GM12864 (cell line): ENCODE data around the gene GABPB1.

Experiments used
- DNase-seq: peaks from one replicate; pipeline ENCODE4 v3.0.0-alpha.2; 2011; ENCODE audit warnings: low read depth
- H3K4me3 ChIP-seq: 2 replicates; pipeline ENCODE4 v1.5.1; 2011; ENCODE audit warnings: mild to moderate bottlenecking, low read depth, low read length, control low read depth
- CTCF ChIP-seq: IDR thresholded peaks from 2 replicates; pipeline ENCODE4 v1.5.1; 2011; ENCODE audit warnings: low read depth, mild to moderate bottlenecking, moderate library complexity, low read length, control low read depth, inconsistent platforms; ENCODE audit errors: missing control alignments

The GABPB1 gene

GRCh38 chr15:50355980-50356379 lies 982 bp upstream of the GABPB1 start:
- no peak for DNase-seq
- H3K4me3 ChIP-seq = peak overlapping the region; percentile 95
- TF ChIP-seq CTCF = no peak

GRCh38 chr15:50355619-50355905 lies 564 bp upstream of the GABPB1 start:
- peak overlapping the region; percentile 95 for H3K4me3 ChIP-seq
- no peak for TF ChIP-seq CTCF
- no peak for DNase-seq

GRCh38 chr15:50353975-50354837 lies 792 bp downstream of the GABPB1 start:
- peak overlapping the region; percentile 95 for H3K4me3 ChIP-seq
- DNase-seq = peak; percentile 49
- TF ChIP-seq CTCF = no peak

GRCh38 chr15:50353251-50353974 lies 1.6 kb downstream of the GABPB1 start:
- no peak for TF ChIP-seq CTCF
- peak overlapping the region; percentile 95 for H3K4me3 ChIP-seq
- DNase-seq = no peak

GRCh38 chr15:50350621-50351020 lies 4.4 kb downstream of the GABPB1 start:
- no peak overlapping the region for H3K4me3 ChIP-seq
- no peak for DNase-seq

GRCh38 chr15:50345298-50345697 lies 9.7 kb downstream of the GABPB1 start:
- DNase-seq = no peak
- TF ChIP-seq CTCF = no peak

More at GRCh38 chr15:50350621-50351020, 4.4 kb downstream of the GABPB1 start:
- no peak for TF ChIP-seq CTCF

GRCh38 chr15:50344006-50344464 lies 11.0 kb downstream of the GABPB1 start:
- no peak overlapping the region for H3K4me3 ChIP-seq
- no peak for TF ChIP-seq CTCF
- no peak for DNase-seq

More at GRCh38 chr15:50345298-50345697, 9.7 kb downstream of the GABPB1 start:
- H3K4me3 ChIP-seq = no peak overlapping the region
